Measurements from ENCODE around the gene PUS1. TPM values are rescaled to one million over a fixed set of nuclear protein-coding genes. Genes with fewer than 3 reads are reported as not detected.

Gene PUS1
- polyA plus RNA-seq, 4 donors: 11.4 to 22.4 (median 19.9) TPM

GRCh38 chr12:131902332-131903241 lies 26.5 kb upstream of the PUS1 start:
- no peak for DNase-seq (ENCODE audit: low read depth in 4 of 4, low spot score in 2 of 4)

DNA sequence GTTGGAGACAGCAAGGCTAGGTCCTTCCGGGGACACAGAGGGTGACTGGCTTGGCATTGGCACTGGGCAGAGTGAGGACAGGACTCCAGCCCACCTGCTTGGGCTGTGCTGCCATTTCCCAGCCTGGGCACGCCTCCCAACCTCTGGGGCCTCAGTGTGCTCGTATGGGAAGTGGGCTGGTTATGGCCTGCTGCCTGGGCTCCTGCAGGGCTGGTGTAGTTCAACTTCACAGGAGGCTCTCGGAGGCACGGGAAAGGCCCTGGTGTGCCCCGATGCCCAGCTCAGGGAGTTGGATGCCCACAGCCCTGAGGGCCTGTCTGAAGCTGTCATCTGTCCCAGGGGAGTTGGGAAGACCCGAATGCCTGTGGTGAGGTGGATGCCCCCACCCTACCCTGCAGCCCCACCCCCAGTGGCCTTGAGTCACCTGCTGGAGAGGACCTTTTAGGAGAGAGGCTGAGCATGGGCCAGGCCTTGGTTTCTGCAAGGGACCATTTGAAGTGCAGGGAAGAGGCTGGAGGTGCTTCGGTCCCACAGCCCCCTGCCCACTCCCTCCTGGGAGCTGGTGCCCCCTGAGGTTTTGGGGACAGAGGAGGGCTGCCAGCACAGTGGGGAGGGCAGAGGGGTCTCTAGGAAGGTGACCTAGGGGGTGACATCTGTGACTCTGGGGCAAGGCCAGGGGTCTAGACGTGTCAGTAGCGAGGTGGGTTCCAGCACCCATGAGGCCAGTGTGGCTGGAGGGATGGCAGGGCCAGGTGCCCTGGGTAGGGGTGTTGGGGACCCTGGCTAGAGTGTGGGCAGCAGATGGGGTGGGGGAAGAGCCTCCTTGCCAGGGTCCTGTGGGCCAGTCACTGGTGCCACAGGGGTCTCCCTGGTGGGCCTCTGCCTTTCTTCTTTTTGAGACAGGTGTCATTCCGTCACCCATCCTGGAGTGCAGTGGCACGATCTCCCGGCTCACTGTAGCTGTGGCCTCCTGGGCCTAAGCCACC lies 25.5 kb upstream of the PUS1 start:
- no peak for DNase-seq (ENCODE audit: low read depth in 4 of 4, low spot score in 2 of 4)

DNA sequence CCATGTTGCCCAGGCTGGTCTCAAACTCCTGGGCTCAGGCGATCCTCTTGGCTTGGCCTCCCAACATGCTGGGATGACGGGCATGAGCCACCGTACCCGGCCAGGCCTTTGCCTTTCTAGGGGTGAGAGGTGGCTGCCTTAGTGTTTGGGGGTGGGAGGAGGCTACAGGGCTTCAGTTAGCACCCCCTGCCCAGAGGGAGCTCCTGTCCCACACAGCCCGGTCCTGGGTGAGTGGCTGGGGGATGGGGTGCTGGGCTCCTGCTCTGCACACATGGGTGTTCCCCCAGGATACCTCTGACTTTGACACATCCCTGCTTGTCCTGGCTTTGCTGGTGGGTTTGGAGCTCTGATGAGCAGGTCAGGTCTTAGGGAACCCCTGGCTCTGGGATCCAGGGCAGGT lies 24.7 kb upstream of the PUS1 start:
- no peak for DNase-seq (ENCODE audit: low read depth in 4 of 4, low spot score in 2 of 4)

DNA sequence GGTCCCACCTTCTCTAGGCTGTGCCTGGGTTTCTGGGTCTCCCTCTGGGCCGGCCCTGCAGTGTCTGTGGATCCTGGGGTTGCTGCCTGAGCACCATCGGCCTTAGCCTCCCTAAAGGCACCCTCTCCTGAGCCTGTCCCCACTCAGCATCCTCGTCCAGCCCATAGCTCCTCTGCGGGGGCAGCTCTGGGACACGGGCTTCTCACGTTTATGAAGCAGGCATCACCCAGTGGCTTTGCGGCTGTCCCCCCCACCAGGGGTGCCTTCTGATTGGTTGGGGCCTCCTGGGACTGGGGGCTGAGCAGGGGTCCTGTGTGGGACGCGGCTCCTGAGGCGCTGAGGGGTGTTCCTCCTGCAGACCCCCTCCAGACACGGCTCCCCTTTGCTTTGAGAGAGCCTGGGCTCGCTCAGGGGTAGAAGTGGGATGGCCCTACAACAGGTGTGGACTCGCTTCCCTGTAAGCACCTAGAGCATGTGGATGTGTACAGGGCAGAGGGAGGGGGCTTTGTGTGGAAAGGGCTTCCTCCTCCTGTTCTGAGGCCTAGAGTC lies 23.9 kb upstream of the PUS1 start:
- no peak for DNase-seq (ENCODE audit: low read depth in 4 of 4, low spot score in 2 of 4)

DNA sequence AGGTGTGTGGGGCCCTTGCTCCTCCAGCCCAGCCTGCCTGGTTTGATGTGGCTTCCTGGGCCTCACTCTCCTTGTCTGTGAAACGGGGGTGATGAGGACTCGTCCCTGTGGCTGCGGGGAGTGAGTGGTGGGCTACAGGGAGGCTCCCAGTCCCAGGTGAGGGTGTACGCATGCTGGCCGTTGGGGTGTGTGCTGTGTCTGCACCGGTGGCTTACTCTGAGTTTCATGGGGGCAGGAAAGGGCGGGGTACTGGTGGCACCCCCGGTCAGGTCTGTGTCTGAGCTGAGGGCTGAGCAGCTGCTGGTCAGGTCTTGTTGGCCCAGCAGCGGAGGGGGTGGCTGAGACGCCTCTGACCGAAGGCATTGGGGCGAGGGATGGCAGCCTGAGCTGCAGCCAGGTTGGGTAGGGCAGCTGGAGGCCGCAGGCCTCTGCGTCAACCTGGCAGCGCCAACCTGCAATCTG lies 23.4 kb upstream of the PUS1 start:
- no peak for DNase-seq (ENCODE audit: low read depth in 4 of 4, low spot score in 2 of 4)

GRCh38 chr12:131907379-131908091 lies 21.5 kb upstream of the PUS1 start:
- no peak for DNase-seq (ENCODE audit: low read depth in 4 of 4, low spot score in 2 of 4)

DNA sequence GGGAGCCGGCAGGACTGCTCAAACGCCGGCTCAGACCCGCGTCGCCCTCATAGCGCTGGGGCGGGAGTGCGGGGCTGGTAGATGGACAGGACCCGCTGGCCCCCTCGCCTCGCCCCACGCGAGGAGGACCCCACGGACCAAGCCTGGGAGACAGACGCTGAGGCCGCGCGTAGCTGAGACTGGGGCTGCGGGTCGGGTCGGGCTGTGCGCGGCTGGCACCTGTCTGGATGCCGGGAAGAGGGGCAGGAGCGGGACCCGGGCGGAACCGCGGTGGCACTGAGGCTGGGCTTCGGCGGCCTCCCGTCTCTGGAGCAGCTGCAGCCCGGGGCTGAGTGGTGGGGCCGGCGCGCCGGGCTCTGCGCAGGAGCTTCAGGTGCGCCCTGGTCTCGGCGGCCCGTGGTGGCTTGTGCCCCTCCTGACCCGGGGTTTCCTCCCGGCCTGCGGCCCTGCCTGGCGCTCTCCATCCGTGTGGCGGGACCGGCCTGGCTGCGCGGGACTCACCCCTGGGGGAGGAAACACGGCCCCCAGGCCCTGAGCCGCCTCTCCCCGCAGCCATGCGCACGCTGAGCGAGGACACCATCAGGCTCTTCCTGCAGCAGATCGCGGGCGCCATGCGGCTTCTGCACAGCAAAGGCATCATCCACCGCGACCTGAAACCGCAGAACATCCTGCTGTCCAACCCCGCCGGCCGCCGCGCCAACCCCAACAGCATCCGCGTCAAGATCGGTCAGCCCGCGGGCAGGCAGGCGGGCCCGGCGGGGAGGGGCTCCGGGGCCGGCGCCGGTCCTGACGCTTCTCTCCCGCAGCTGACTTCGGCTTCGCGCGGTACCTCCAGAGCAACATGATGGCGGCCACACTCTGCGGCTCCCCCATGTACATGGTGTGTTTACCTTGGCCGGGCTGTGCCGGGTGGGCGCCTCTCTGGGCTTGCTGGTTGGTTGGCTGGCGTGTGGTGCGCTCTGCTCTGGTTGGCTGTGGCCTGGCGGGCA lies 20.7 kb upstream of the PUS1 start:
- no peak for DNase-seq (ENCODE audit: low read depth in 4 of 4, low spot score in 2 of 4)

DNA sequence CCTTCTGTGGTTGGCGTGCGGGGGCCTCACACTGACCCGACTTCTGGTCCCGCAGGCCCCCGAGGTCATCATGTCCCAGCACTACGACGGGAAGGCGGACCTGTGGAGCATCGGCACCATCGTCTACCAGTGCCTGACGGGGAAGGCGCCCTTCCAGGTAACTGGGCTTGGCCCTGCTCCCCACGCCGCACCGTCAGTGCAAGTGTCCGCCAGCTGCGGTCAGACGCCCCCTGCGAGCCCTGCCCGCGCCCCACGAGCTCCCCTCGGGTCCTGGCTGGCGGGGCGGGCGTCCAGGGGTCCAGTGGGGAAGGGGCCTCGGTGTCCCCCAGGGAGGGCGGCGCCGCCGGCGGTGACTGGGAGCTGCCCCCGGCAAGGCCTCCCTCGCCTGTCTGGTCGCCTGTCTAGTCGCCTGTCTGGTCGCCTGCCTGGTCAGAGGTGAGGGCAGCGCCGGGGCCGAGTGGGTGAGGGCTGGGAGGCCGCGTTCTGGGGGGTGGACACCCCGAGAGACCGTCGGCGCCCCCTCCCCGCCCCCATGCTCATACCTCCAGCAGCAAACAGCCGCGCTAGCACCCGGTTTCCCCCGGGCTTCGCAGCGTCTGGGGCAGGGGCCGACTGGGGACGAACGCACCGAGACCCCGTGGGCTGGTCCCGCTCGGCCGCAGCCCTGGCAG lies 19.9 kb upstream of the PUS1 start:
- no peak for DNase-seq (ENCODE audit: low read depth in 4 of 4, low spot score in 2 of 4)

DNA sequence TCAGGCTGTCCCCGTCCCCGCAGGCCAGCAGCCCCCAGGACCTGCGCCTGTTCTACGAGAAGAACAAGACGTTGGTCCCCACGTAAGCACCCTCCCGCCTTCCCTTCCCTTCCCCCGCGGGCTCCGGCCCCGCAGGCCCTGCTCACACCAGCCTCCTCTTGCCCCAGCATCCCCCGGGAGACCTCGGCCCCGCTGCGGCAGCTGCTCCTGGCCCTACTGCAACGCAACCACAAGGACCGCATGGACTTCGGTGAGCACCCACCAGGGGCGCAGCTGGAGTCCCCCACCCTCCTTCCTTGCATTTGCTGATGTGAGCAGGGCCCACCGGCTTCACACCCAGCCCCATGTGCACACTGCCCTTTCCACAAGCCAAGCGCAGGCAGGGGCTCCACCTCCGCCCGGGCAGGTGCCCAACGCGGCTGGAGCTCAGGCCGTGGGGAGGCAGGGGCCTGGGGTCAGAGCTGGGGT lies 19.3 kb upstream of the PUS1 start:
- no peak for DNase-seq (ENCODE audit: low read depth in 4 of 4, low spot score in 2 of 4)

DNA sequence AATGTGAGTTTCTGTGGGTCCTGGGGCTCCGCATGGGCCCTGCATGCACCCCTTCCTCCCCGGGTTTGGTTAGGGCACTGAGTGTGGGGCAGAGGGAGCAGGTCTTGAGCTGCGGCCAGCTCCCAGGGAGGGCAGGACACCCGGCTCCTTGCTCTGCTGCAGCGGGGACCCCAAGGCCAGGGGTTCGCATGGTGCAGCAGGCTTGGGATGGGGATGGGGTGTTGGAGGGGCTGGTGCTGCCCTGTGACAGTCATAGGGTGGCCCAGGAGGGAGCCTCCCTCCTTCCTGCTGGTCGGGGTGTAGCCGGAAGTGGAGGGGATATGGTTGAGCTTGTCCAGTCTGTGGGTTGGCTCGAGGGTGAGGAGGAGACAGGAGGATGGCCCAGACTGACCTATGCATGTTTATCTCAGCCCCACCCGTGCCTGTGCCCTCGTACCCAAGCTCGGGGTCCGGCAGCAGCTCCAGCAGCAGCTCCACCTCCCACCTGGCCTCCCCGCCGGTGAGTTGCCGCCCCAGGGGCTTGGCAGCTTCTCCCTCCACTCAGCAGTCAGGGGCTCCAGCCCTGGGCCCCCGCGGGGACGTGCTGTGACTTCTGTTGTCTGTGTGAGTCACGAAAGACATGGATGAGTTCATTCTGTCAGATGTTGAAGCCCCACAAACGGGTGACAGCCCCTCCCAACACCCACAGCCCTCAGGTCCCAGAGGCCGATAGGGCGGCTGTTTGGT lies 18.6 kb upstream of the PUS1 start:
- no peak for DNase-seq (ENCODE audit: low read depth in 4 of 4, low spot score in 2 of 4)

- no peak for DNase-seq (ENCODE audit: low read depth in 4 of 4, low spot score in 2 of 4)
These were observed 17.9 kb upstream of the PUS1 start for GRCh38 chr12:131911028-131911650.

DNA sequence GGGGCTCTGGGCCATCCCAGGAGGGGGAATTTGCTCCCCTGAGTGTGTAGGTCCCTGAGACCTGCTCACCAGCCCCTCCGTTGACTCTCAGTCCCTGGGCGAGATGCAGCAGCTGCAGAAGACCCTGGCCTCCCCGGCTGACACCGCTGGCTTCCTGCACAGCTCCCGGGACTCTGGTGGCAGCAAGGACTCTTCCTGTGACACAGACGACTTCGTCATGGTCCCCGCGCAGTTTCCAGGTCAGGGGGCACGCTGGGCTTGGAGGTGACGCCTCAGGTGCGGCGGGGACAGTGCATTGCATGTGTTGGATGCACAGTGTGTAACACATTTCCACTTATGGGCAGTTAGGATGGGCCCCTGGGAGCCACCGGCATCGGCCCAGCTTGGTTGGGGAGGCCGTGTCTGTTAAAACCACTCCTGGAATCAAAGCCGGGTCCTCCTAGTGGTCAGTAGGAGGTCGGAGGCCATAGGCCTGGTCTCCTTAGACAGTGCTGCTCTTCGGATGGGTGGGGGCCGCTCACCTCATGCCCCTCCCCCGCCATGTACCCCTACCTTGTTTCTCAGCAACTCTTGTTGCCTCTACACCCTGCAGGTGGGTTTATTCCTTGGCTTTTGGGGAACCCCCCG lies 17.1 kb upstream of the PUS1 start:
- no peak for DNase-seq (ENCODE audit: low read depth in 4 of 4, low spot score in 2 of 4)

DNA sequence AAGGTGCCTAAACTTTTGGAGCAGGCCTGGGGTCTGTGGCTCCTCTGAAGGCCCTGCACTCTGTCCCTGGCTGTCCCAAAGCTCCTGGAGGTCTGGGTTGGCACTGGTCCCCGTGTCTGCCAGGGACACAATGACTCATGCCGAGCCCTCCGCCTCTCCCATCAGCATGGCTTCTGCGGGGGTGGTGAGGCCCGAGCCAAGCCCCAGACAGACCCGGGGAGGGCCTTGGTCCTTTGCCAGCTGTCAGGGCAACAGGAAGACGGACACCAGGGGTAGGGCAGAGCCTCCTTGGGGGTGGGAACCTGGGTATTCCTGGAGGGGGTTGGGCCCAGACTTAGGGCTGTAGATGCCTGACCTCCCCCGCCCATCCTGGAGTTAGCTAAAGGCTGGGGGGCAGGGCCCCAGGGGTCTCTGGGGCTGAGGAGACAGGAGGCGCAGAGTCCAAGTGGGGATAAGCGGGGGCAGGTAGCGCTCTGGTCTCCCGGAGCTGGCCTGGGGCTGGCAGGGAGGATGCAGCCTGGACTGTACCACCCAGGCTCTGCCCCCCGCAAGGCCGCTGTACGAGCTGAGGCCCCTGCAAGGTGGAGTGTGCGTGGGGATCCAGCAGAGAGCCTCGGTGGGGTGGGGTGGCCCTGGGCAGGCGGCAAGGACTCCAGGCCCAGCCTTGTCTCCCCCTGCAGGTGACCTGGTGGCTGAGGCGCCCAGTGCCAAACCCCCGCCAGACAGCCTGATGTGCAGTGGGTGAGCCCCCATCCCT lies 16.4 kb upstream of the PUS1 start:
- no peak for DNase-seq (ENCODE audit: low read depth in 4 of 4, low spot score in 2 of 4)

GRCh38 chr12:131913666-131914065 lies 15.4 kb upstream of the PUS1 start:
- DNase-seq (ENCODE audit: low read depth in 4 of 4, low spot score in 2 of 4): no peak

DNA sequence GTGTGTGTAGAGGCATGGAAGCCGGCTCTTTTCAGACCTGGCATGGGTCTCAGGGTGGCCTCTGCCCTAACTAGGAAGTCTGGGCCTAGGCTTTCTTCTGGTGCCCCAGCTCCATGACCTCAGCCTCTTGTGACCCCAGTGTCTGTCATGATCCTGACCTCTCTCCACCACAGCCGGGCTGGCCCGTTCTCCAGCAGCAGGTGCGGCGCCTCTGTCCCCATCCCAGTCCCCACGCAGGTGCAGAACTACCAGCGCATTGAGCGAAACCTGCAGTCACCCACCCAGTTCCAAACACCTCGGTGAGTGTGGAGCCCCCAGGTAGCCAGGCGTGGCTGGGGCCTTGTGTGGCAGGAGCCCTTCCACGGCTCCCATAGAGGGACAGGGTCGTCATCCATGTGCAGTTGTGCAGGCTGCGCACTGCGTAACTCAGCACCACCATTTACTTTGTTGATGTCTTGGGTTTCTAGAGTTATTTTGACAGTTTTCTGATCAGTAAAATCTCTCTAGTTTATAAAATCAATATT lies 14.8 kb upstream of the PUS1 start:
- no peak for DNase-seq (ENCODE audit: low read depth in 4 of 4, low spot score in 2 of 4)

All from left renal cortex interstitium (tissue), 4 donors.